Fibroblast of peridontal ligament (primary cell): ENCODE data around the gene PIP4P1.
"Not testable (repeated sequence)": the region's sequence is repeated elsewhere in the genome, so short reads cannot be mapped to it uniquely, and the experiment has no call there.

Experiments used
- DNase-seq: peaks from one replicate; pipeline ENCODE4 v3.0.0-alpha.2; 2010; ENCODE audit errors: extremely low read depth

Gene PIP4P1

DNA sequence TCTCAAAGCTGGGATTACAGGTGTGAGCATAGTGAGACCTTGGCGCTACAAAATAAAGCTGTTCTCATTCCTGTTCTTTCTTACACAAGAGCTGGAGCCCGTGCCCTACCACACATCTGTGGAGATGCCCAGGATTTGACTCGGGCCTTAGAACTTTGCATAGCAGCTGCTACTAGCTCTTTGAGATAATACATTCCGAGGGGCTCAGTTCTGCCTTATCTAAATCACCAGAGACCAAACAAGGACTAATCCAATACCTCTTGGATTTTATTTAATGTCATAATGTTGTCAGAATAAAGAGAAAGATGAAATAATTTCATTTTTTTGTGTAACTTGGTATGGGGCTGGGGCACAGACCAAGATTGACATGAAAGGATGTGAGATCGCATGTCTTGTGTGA is 15.5 kb upstream of the PIP4P1 start:
- no peak for DNase-seq

DNA sequence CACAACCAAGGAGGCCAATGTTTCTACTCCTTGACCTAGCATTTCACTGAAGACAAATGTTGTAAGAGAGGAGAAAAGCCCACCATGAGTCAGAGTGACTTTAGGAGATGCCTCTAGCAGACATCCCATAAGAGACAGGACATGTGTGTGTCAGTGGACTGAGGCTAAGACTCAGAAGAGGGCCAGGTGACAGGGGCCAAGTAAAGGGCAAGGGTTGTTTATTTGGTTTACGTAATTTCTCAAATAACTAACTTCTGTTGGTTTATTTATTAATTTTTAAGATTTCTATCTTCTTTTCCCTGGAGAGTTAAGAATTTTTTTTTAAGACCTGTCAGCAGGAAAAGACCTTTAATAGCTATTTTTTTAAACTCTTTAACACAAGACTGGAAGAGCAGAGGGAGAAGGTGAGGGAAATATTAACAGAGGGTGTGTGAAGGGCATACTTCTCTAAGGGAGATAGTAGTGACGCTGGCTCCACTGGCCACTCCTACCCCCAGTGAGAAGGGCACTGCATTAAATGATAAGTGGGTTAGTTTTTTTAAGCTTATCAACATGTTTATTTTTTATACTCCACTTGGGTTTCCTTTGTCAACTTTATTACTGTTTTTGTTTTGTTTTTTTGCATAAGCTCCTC is 11.4 kb upstream of the PIP4P1 start:
- DNase-seq = no peak

DNA sequence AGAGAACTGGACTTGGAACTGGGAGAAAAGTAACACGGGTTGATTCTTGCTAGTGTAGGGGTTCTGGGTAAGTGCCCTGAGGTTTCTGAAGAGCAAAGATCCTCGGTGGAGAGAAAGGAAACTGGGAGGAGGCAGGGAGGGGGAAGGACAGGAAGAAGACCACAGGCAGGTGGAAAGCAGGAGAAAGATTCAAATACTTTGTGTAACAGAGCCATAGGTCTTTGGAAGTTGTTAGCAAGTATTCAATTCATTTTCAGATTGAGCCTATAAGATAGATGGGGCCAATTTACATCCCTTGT is 9.3 kb upstream of the PIP4P1 start:
- DNase-seq = no peak

DNA sequence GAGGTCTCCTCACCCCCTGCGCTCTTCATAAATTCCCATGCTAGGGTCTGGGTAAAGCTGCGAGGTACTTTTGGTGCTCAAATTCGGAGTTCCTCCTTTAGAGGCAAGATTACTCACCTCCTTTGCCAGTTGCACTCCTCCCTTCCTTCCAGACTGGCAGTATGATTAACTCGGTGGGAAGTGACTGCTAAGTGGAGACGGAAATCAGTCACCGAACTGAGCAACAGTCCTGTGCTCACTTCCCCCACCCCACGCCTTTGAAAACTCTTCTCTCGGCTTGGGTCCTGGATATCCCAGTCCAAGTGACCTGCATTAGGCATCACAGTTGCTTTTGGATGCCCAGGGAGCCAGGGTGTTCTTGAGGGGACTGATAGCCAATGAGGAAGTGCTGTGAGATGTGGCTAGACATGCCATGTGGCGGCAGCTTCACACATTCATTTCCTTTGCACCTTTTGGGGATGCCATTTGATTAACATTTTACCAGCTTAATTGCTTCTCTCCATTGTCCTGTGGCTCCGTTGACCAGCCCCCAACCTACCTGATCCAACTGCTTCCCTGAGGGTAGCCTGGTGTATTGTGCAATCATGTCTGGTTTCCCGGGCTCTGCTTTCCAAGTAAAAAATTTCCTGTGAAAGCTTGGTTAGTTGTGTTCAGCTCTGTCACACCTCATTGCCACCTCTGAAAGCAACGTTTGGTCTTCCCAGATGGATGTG is 8.8 kb upstream of the PIP4P1 start:
- peak; percentile 60 for DNase-seq

DNA sequence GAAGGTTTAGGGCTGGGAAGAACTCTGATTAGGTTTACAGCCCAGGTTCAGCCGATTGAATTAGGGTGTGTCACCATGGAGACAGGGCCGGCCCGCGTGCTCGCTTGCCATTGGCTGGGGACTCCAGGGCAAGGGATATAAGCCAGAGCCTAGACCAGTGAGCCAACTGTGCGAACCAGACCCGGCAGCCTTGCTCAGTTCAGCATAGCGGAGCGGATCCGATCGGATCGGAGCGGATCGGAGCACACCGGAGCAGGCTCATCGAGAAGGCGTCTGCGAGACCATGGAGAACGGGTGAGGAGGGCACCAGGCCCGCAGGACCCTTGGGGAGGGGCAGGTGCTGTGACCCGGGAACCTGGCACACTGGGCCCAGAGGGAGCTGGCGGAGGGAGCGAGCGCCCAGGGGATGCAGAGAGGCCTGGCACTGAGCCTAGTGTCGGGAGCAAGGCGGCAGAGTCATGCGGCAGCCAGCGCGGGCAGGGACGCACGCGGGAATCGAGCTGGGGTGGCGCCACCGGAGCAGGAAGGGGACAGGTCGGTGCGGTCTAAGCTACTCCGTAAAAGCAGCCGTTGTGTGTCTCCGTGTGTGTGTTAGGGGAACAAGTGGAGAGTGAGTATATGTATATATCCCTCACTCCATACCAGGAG is 8.1 kb upstream of the PIP4P1 start, which contains the start of gene PNP:
TSS of gene PNP (plus strand) at position 165 of the 648 bp plus-strand sequence. CDS start at position 284, 119 bp downstream.
- DNase-seq = peak; percentile 88

DNA sequence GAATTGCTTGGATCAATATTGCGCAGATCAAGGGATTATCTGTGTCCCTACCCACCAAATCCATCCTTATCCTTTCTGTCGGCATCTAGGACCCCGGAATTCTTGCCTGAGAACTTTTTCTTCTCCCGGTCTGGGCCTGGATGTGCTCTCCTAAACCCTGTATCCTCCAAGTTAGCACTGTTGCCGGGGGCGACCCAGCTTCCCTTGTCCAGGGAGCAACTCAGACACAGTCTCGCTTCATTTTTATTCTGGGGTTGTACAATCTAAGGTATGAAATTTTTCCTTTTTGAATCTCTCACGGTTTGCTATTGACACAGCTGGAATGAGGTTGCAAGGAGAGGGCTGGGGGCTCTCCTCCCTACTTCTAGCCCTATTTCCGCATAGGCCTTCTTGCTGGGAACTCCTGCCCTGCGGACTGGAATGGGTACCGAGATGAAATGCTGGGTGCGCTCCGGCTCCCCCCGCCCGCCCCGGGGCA is 7.6 kb upstream of the PIP4P1 start:
- no peak for DNase-seq

DNA sequence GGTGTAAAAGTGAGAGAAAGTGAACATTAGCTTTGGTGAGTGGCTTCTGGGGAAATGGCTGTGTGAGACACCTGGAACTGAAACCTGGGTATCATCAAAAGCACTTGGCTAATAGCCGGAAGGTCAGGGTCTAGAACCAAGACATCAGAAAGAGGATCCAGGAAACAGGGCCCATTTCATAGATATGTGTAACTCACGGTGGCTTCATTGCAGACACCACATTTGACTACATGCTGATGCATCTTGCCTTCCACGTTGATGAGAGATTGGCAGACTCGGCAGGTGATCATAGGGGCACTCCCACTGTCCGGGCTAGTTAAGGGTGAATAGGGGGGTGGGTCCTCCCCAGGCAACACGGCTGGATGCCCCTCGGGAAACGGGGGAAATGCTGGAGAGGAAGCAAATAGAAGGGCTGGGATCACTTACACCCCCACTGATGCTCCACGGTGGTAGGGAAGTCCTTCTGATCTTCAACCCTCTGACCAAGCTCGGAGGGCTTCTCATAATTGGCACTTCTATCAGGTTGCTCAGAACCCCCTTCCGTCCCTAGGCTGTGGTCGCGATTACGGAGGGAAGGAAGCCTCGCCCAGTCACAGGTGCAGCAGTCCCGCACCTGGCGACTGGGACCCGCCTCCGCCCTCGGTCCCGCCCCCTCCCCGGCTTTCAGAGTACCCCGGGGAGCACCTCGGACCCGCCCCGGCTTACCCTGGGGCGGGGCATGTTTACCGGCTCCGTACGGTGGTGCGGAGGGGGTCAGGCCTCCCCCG is 593 bp downstream of the PIP4P1 start:
- DNase-seq = no peak

DNA sequence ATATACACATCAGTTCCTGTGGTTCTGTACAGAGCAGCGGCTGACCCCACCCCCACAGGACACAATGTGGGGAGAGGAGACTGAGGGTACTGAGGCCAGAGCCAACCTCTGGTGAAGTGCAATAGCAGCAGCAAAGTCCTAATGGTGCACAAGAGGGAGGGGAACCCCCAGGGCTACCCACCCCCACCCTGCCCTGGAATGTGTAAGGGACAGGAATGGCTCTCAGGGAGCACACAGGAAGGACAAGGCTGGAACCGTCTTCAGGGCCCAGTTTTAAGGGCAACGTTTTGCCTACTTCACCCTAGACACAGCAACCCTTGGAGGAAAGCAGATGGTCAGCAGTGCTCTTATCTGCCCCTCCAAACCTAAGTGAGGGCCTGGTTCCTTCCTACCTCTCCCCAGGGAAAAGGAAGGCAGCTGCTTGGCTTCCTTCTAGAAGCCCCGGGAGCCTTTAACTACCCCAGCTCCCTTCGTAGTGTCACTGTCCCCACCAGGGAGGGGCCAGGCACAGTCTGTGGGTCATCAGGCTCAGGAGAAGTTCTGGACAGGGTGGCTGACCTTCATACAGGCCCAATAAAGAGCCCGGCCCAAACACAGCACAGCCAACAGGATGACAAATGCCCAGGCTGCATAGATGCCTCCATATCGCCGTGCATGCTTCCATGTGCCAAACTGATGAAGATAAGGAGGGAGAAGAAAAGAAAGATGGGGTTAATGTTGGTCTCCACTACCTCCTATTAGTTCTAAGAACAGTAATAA is 3.0 kb downstream of the PIP4P1 start:
- no peak for DNase-seq

DNA sequence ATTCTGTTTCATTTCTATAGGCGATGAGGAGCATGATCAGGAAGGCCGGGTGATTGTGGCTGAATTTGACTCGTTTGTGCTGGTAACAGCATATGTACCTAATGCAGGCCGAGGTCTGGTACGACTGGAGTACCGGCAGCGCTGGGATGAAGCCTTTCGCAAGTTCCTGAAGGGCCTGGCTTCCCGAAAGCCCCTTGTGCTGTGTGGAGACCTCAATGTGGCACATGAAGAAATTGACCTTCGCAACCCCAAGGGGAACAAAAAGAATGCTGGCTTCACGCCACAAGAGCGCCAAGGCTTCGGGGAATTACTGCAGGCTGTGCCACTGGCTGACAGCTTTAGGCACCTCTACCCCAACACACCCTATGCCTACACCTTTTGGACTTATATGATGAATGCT is 4.3 kb downstream of the PIP4P1 start:
- no peak for DNase-seq

DNA sequence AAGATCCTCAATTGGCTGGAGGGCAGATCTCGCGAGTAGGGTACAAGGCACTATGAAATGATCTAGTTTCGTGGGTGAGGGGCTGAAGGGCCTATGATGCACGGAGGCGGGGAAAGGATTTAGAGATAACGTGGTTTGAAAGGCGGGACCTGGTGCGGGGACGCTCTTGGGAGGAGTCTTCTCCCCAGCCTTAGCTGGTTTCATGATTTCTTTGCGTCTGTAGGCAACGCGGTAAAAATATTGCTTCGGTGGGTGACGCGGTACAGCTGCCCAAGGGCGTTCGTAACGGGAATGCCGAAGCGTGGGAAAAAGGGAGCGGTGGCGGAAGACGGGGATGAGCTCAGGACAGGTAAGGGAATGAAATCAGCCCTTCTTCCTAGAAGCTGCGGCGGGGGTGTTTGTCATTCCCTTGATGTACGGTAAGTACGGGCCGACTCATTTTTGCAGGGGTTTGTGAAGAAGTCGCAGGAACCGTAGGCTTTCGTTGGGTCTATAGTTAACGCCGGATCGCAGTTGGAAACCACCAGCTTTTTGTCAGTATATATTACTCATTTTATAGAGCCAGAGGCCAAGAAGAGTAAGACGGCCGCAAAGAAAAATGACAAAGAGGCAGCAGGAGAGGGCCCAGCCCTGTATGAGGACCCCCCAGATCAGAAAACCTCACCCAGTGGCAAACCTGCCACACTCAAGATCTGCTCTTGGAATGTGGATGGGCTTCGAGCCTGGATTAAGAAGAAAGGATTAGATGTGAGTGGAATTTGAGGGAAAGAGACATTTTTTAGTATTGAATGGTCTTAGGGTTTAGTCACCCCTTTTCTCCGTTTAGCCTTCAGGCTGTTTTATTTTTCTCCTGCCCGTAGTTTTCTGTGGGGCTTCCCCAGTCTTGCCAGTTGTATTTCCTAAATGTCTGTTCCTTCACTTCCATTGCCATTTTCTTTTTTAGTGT is 5.6 kb downstream of the PIP4P1 start:
- peak; percentile 92 for DNase-seq

DNA sequence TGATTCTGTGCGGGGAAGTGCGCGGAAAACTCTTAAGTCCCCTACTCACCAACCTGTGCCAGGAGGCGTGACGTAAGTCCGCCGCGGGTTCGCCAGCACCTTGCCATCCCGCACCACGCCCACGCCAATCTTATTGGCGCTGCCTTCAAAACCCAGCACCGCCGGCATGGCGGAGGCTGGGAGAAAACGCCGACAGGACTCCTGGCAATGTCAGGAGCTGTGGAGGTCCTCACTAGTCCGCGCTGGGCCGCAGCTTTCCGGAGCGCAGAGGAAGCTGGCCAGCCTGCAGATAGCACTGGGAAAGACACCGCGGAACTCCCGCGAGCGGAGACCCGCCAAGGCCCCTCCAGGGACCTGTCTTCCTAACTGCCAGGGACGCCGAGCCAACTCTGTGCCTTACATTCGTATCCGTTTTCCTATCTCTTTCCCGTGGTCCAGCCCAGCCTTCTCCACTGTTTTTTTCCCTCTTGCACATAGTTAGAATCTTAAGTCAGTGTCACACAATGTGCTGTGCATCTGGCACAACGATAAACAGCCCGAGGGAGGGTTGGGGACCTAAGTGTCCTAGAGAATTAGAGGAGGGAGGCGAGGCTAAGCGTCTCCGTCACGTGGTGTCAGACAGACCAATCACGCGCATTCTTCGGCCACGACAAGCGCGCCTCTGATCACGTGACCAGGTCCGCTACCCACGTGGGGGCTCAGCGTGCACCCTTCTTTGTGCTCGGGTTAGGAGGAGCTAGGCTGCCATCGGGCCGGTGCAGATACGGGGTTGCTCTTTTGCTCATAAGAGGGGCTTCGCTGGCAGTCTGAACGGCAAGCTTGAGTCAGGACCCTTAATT is 6.5 kb downstream of the PIP4P1 start, which contains the start of the genes APEX1 and OSGEP:
TSS of gene APEX1 (plus strand) at position 711 of the 839 bp plus-strand sequence. CDS start 420 bp downstream, outside the sequence.
TSS of gene OSGEP (minus strand) at position 297 of the 839 bp plus-strand sequence. CDS start at position 168, 129 bp downstream.
- DNase-seq = peak; percentile 99

DNA sequence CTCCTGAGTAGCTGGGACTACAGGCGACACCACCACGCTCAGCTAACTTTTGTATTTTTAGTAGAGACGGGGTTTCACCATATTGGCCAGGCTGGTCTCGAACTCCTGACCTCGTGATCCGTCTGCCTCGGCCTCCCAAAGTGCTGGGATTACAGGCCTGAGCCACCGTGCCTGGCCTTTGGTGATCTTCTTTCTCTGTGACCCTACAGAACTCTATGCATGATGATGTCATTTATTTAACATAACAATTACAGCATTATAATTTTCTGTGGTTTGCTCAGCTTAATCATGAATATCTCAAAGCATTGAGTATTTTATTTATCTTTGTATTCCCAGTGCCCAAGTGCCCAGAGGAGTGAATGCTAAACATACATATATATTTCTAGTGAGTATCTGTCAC is 8.4 kb downstream of the PIP4P1 start:
- not testable (repeated sequence) for DNase-seq

DNA sequence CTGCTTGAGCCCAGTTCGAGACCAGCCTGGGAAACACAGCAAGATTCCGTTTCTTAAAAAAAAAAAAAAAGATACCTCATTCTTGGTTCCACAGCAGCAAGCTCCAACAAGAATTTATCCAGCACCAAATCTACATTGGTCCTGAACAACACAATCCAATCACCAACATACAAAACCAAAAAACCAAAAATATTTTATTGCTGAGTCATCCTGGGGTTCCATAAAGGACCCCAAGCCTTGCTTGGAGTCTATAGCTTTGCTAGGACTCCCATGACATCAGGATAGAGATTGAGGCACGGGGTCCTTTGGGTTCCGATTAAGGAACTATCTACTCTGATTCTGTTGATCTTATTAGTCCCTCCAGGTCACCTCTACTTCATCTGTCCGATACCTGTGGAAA is 14.3 kb downstream of the PIP4P1 start:
- DNase-seq = no peak

DNA sequence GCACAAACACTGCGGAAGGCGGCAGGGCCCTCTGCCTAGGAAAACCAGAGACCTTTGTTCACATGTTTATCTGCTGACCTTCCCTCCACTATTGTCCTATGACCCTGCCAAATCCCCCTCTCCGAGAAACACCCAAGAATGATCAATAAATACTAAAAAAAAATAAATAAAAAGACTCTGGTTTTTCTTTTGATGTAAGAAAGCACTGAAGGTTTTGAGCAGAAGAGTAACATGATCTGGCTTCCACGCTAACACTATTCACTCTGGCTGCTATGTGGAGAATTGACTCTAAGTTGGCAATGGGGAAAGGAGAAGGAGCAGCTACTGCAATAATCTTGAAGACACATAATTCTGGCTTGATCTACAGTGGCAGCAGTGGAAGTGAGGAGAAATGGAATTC is 17.6 kb downstream of the PIP4P1 start:
- not testable (repeated sequence) for DNase-seq

DNA sequence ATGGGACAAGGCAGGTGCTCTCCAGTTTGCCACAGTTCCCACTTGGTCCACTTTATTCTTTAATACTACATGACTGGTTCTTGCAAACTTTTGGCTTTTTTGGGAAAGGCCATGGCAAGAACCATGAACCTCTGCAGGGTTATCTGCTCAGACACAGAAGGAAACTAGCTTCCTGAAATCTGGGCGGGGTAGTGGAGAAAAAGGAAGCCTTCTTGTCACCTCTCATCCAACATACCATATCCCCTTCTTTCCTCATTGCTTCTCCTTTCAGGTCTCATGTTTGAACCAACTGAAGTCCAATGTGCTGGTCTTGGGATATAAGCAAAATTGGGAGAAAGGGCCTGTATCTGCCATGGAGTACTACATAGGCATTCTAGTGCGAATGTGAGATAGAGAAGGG is 19.8 kb downstream of the PIP4P1 start:
- no peak for DNase-seq

DNA sequence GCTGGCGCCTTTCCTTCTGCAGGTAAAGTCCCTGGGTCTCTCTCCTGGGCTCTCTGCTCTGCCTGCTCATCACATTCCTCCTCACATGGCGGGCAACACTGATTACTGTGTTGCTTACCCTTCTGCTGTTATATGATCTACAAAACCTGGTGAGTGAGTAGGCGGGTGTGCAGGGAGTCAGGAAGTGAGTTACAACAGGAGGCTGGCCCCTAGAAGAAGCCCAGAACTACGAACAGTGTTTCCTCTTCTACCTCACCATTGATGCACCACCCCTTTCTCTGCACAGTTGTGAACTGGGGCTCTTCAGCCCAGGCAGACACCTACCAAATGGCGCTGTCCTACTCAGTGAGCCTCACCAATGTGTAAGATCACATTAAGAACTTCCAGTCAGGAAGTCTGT is 20.4 kb downstream of the PIP4P1 start:
- no peak for DNase-seq

DNA sequence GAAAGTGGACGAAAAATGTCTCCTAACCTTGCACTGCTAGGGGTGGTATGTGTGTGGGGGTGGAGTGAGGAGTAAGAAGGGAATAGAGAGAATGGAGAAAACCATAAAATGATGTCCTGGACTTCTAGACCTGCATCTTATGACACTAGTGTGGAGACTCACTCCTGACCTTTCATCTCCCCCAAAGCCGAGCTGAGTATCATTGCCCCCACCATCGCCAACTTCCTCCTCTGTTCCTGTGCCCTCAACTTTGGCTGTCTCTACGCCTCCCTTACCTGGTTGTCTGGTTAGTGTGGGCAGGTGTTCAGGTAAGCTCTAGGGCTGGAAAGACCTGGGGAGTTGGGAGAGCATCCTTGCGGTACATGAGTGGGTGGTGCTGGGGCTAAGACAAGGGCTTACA is 20.8 kb downstream of the PIP4P1 start:
- no peak for DNase-seq

DNA sequence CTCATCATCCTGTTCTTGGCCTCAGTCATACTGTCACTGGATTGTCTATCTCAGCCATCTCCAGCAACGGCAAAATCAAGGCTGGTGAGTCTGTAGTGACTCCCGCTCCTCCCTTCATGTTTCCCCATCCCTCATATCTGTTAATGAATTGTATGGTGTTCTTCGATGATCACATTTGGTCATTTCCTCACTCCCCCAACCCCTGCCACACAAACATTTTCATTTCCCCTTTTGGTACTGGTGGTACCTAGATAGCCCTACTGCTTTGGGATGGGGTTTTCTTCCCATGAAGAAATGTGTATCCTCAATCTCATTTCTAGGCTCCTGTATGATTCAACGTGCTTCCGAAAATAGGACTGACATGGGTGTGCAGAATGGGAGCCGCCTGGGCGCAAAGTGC is 22.6 kb downstream of the PIP4P1 start:
- DNase-seq = no peak

DNA sequence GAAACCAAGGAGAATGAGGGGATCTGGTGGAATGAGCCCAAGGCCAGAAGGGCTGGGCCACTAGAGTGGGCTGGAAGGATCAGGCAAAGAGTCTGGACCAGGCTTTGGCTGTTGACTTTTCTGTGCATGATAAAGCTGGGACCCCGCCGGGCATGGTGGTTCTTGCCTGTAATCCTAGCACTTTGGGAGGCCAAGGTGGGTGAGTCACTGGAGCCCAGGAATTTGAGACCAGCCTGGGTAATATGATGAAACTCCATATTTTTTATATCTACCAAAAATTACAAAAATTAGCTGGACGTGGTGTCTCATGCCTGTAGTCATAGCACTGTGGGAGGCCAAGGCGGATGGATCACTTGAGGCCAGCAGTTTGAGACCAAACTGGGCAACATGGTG is 24.9 kb downstream of the PIP4P1 start:
- peak; percentile 69 for DNase-seq
